Stimulated activated CD8-positive, alpha-beta memory T cell treated with anti-CD3 and anti-CD28 coated beads, Interleukin-12 subunit alpha, Interleukin-12 subunit beta, amount 100 ng/mL, for 24 hours (primary cell): ENCODE results near the gene EDAR.

Experiments used
- DNase-seq: peaks from one replicate; pipeline ENCODE4 v3.0.0-alpha.2; 2020; ENCODE audit errors: extremely low read depth

The EDAR gene

DNA sequence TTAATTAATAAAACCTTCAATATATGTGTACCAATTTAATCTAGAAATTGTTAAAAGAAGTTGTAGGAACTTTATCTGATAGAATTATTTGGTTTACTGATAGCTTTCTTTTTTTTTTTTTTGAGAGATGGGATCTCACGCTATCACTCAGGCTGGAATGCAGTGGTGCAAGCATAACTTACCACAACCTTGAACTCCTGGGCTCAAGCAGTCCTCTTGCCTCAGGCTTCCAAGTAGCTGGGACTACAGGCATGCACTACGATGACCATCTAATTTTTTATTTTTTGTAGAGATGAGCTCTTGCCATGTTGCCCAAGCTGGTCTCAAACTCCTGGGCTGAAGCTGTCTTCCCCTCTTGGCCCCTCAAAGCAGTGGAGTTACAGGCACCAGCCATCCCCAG is 135.6 kb downstream of the EDAR start:
- no peak for DNase-seq

DNA sequence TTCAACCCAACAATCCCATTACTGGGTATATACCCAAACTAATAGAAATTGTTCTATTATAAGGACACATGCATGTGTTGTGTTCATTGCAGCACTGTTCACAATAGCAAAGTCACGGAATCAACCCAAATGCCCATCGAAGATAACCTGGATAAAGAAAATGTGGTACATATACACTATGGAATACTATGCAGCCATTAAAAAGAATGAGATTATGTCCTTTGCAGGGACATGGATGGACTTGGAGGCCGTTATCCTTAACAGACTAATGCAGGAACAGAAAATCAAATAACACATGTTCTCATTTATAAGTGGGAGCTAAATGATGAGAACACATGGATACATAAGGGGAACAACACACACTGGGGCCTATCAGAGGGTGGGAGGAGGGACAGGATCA is 136.6 kb downstream of the EDAR start:
- no peak for DNase-seq

DNA sequence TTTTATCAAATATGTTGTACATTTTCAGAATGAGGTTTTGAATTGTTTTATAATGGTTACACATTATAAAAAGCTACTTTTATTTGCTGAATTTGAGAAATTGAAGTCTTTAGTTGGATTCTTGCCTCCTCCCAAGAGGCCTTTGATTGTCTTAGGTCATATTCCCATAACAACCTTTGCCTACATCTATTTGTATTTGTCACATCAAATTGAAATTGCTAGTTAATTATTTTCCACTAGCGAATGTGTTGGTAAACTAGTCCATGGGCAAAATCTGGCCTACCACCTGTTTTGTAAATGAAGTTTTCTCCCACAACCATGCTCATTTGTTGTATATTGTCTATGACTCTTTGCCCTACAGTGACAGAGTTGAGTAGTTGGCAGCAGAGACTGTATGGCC is 142.0 kb downstream of the EDAR start:
- DNase-seq, result no peak

DNA sequence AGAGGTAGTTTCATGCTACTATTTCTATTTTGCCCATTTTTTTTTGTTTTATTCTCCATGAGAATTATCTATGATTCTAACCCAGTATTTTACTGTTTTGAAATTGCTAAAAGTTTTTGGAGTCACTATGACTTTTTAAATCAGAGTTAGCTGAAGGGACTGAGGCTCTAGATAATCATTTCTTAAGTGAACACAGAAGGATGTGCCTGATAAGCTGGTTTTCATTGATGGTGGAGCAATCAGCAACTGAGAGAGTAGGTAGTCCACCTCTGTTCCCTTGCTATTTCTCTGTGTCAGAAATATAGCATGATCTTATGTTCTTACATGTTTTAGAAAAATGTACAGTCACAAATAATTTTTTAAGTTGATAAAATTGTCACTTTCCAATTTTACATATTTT is 143.1 kb downstream of the EDAR start:
- no peak for DNase-seq
